ENCODE measurements around the gene MEP1A.

- TF ChIP-seq YY1 (IDR thresholded peaks at IDR 0.05; ENCODE audit: insufficient read depth, insufficient read length) (no peak), ZNF274 (IDR thresholded peaks at IDR 0.05; ENCODE audit: low read depth, low read length) (no peak)
Observed at GRCh38 chr6:46757214-46757596, 36.0 kb upstream of the MEP1A start.

Data from NT2/D1 (cell line).